ENCODE data around the gene ATP4B. TPM values are rescaled to one million over a fixed set of nuclear protein-coding genes. Genes with fewer than 3 reads are reported as not detected.

The ATP4B gene
- total RNA-seq, 4 donors from 2014 or later: not detected

DNA sequence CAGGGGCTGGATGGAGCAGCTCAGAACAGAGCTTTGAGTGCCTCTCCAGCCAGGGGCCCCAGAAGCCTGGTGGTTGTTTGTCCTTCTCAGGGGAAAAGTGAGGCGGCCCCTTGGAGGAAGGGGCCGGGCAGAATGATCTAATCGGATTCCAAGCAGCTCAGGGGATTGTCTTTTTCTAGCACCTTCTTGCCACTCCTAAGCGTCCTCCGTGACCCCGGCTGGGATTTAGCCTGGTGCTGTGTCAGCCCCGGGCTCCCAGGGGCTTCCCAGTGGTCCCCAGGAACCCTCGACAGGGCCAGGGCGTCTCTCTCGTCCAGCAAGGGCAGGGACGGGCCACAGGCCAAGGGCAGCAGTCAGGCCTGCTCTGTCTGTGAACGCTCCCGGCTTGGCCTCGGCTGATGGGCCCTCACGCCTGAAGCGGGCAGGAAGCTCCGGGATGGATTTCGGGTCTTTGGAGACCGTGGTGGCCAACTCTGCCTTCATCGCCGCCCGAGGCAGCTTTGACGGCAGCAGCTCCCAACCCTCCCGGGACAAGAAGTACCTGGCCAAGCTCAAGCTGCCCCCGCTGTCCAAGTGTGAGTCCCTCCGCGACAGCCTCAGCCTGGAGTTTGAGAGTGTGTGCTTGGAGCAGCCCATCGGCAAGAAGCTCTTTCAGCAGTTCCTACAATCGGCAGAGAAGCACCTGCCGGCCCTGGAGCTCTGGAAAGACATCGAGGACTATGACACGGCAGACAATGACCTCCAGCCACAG is 9.1 kb upstream of the ATP4B start, which contains the start of gene GRK1:
TSS of gene GRK1 (plus strand) at position 269 of the 751 bp plus-strand sequence. CDS start at position 437, 168 bp downstream.
- Histone ChIP-seq H3K4me1 (no peaks in the 10 kb centered on the region), H3K4me3 (no peak within 1 kb of the TSS), H3K27ac (no peak within 1 kb of the TSS), H3K36me3 (no peaks in the 10 kb centered on the region), H3K27me3 (peaks cover 0 to 11% (median 0%) of the 10 kb centered on the region in 4 donors), H3K9me3 (no peaks in the 10 kb centered on the region)
- TF ChIP-seq, protein P1, sequence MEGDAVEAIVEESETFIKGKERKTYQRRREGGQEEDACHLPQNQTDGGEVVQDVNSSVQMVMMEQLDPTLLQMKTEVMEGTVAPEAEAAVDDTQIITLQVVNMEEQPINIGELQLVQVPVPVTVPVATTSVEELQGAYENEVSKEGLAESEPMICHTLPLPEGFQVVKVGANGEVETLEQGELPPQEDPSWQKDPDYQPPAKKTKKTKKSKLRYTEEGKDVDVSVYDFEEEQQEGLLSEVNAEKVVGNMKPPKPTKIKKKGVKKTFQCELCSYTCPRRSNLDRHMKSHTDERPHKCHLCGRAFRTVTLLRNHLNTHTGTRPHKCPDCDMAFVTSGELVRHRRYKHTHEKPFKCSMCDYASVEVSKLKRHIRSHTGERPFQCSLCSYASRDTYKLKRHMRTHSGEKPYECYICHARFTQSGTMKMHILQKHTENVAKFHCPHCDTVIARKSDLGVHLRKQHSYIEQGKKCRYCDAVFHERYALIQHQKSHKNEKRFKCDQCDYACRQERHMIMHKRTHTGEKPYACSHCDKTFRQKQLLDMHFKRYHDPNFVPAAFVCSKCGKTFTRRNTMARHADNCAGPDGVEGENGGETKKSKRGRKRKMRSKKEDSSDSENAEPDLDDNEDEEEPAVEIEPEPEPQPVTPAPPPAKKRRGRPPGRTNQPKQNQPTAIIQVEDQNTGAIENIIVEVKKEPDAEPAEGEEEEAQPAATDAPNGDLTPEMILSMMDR (IDR thresholded peaks at IDR 0.05): no peak
- TF ChIP-seq POLR2A (IDR thresholded peaks at IDR 0.05): no peak
- 73 to 81% methylated on average over 2 to 5 of the region's 32 CpGs for WGBS, 2 donors
- no peak for DNase-seq
- intact Hi-C loops (cut with DNase I): no loop called here

- intact Hi-C loops (cut with DNase I): no loop called here
- H3K4me1 ChIP-seq: no peaks in the 10 kb centered on the region
- no peak for DNase-seq
- no peak for TF ChIP-seq POLR2A (IDR thresholded peaks at IDR 0.05)
- TF ChIP-seq, protein P1 (IDR thresholded peaks at IDR 0.05): no peak
- H3K9me3 ChIP-seq: peaks cover 0 to 5% (median 0%) of the 10 kb centered on the region in 3 donors
- H3K27ac ChIP-seq: no peak overlapping the region
- peaks cover 0 to 11% (median 0%) of the 10 kb centered on the region in 4 donors for H3K27me3 ChIP-seq
- H3K4me3 ChIP-seq: no peak overlapping the region
- no peaks in the 10 kb centered on the region for H3K36me3 ChIP-seq
- WGBS, 2 donors: 93 to 100% methylated on average over 1 to 2 of the region's 2 CpGs
Observed at GRCh38 chr13:113666329-113666670, 8.3 kb upstream of the ATP4B start.

- no peak overlapping the region for H3K4me3 ChIP-seq
- H3K4me1 ChIP-seq: no peaks in the 10 kb centered on the region
- intact Hi-C loops (cut with DNase I): no loop called here
- DNase-seq: no peak
- H3K36me3 ChIP-seq: no peaks in the 10 kb centered on the region
- peaks cover 0 to 8% (median 0%) of the 10 kb centered on the region in 3 donors for H3K9me3 ChIP-seq
- TF ChIP-seq POLR2A (IDR thresholded peaks at IDR 0.05): no peak
- TF ChIP-seq, protein P1 (IDR thresholded peaks at IDR 0.05): no peak
- 60 to 70% methylated on average over 1 to 2 of the region's 3 CpGs for WGBS, 2 donors
- peaks cover 0 to 11% (median 0%) of the 10 kb centered on the region in 4 donors for H3K27me3 ChIP-seq
- H3K27ac ChIP-seq: no peak overlapping the region
Observed at GRCh38 chr13:113665597-113666328, 7.8 kb upstream of the ATP4B start.

DNA sequence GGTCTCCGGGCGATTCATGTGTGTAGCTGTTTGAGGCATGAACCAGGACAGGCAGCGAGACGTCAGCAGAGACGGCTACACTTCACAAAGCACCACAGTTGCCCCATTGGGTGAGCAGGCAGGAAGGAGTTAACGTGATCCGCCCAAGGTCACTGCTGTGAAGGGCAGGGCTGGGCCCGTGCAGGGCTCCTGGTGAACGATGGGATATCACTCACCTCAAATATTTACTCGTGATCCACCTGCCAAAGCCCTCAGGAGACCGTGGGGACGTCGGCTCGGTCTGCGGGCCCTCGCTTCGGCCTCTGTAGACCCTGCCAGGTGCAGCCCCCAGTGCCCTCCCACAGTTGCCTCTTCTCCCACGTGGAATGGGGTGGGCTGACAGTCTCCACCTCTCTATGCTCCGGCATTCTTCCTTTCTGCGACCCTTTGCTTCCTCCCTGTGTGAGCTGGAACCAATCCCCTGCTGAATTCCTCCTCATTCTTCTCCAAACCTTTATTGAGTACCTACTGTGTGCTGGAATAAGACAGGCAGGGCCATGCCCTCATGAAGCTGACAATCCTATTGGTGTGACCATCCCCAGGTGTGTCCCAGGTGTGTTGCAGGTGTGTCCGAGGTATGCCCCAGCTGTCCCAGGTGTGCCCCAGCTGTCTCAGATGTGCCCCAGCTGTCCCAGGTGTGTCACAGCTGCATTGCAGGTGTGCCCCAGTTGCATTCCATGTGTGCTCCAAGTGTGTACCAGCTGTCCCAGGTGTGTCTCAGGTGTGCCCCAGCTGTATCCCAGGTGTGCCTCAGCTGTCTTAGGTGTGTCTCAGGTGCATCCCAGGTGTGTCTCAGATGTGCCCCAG is 7.0 kb upstream of the ATP4B start:
- Histone ChIP-seq H3K27me3 (peaks cover 0 to 11% (median 0%) of the 10 kb centered on the region in 4 donors), H3K27ac (no peak overlapping the region), H3K36me3 (no peaks in the 10 kb centered on the region), H3K4me3 (no peak overlapping the region), H3K9me3 (peaks cover 0 to 8% (median 0%) of the 10 kb centered on the region in 3 donors), H3K4me1 (no peaks in the 10 kb centered on the region)
- 41 to 50% methylated on average over 7 to 15 of the region's 21 CpGs for WGBS, 2 donors
- no peak for TF ChIP-seq POLR2A (IDR thresholded peaks at IDR 0.05)
- TF ChIP-seq, protein P1 (IDR thresholded peaks at IDR 0.05): no peak
- DNase-seq: no peak
- intact Hi-C loops (cut with DNase I): no loop called here
